PC-3 (cell line): ENCODE measurements around the gene RFTN1. TPM values are rescaled to one million over a fixed set of nuclear protein-coding genes. Genes with fewer than 3 reads are reported as not detected.

Experiments used
- ATAC-seq: fragments of 200-7000 bp; cut with Tn5 transposase; 2 replicates; pipeline ENCODE4 v1.9.1; 2020; ENCODE audit warnings: mild to moderate bottlenecking, moderate library complexity
- BruUV-seq: library from RNA; stranded (reverse); fragments of 400-500 nt; replicated peaks from 2 replicates; lab custom pipeline; 2021; lab: Mats Ljungman, UMichigan
- CTCF ChIA-PET: fragments of 300-600 bp; sonication (Branson Sonifier 250); formaldehyde crosslinking; loops from one replicate; lab custom pipeline; 2022; ENCODE audit warnings: antibody characterized with exemption; lab: Charles Lee
- POLR2A ChIA-PET: fragments of 300-600 bp; sonication (Branson Sonifier 250); formaldehyde crosslinking; loops from one replicate; lab custom pipeline; 2022; ENCODE audit warnings: antibody characterized with exemption; ENCODE audit not compliant: unreplicated experiment; lab: Charles Lee
- DNase-seq: peaks from one replicate; pipeline ENCODE4 v3.0.0-alpha.2; 2015
- H2AFZ ChIP-seq: fragments of 300-600 bp; sonication (generic); 2 replicates; pipeline ENCODE4 v1.6.0; 2016; ENCODE audit warnings: antibody characterized with exemption, low read length
- H3F3A ChIP-seq: fragments of 300-600 bp; sonication (generic); one replicate; pipeline ENCODE4 v1.6.0; 2017; ENCODE audit warnings: antibody characterized with exemption, low read length, control low read depth, mild to moderate bottlenecking; ENCODE audit not compliant: unreplicated experiment
- H3K27ac ChIP-seq: fragments of 300-600 bp; sonication (generic); 2 replicates; pipeline ENCODE4 v1.5.1; 2016; ENCODE audit warnings: mild to moderate bottlenecking, low read length
- H3K27me3 ChIP-seq: fragments of 300-600 bp; sonication (generic); 2 replicates; pipeline ENCODE4 v1.6.1; 2016; ENCODE audit warnings: low read length, mixed read lengths
- H3K36me3 ChIP-seq: fragments of 300-600 bp; sonication (generic); 2 replicates; pipeline ENCODE4 v1.6.1; 2016; ENCODE audit warnings: low read depth, mixed run types, low read length, mixed read lengths
- H3K4me1 ChIP-seq: fragments of 300-600 bp; sonication (generic); 2 replicates; pipeline ENCODE4 v1.5.1; 2016; ENCODE audit warnings: low read length; ENCODE audit not compliant: insufficient read depth
- H3K4me2 ChIP-seq: fragments of 300-600 bp; sonication (generic); 2 replicates; pipeline ENCODE4 v1.6.0; 2016; ENCODE audit warnings: low read length
- H3K4me3 ChIP-seq: fragments of 300-600 bp; sonication (generic); 2 replicates; pipeline ENCODE4 v1.5.1; 2016; ENCODE audit warnings: mild to moderate bottlenecking, low read length, mixed read lengths
- H3K79me2 ChIP-seq: fragments of 300-600 bp; sonication (generic); 2 replicates; pipeline ENCODE4 v1.6.1; 2017; ENCODE audit warnings: low read length, mixed read lengths
- H3K9ac ChIP-seq: fragments of 300-600 bp; sonication (generic); 2 replicates; pipeline ENCODE4 v1.6.0; 2016; ENCODE audit warnings: mild to moderate bottlenecking, low read length
- H3K9me2 ChIP-seq: fragments of 300-600 bp; sonication (generic); replicated peaks from 2 replicates; pipeline ENCODE4 v1.6.1; 2016; ENCODE audit warnings: mixed run types, low read length, mixed read lengths
- H3K9me3 ChIP-seq: fragments of 300-600 bp; sonication (generic); 2 replicates; pipeline ENCODE4 v1.6.1; 2016; ENCODE audit warnings: low read length, mixed read lengths
- H4K20me1 ChIP-seq: fragments of 300-600 bp; sonication (generic); 2 replicates; pipeline ENCODE4 v1.6.1; 2016; ENCODE audit warnings: low read length, mixed read lengths
- CTCF ChIP-seq: fragments of 300-600 bp; sonication (generic); conservative IDR thresholded peaks from 2 replicates; pipeline ENCODE4 v1.5.1; 2017; ENCODE audit warnings: antibody characterized with exemption, low read depth, mild to moderate bottlenecking, low read length
- EZH2 ChIP-seq: fragments of 300-600 bp; sonication (generic); IDR thresholded peaks from one replicate; pipeline ENCODE4 v1.6.1; 2017; ENCODE audit warnings: antibody characterized with exemption, mild to moderate bottlenecking, low read length; ENCODE audit not compliant: unreplicated experiment
- EZH2phosphoT487 ChIP-seq: fragments of 300-600 bp; sonication (generic); IDR thresholded peaks from 2 replicates; pipeline ENCODE4 v1.6.1; 2018; ENCODE audit warnings: mild to moderate bottlenecking, antibody characterized with exemption, low read length, borderline replicate concordance
- intact Hi-C: fragments of 100-400 bp; cut with micrococcal nuclease; formaldehyde crosslinking; loops from 2 replicates; pipeline ENCODE4 v1.9.0; 2023
- total RNA-seq: library from RNA; depleted of rRNA; stranded (reverse); fragments of >200 nt; gene quantifications from 2 replicates; pipeline ENCODE4 v1.2.3, GENCODE V29; 2014

RFTN1 gene
- total RNA-seq, 1 experiment from 2014 or later, result 9.7 TPM

GRCh38 chr3:16484984-16485383 lies 28.5 kb downstream of the RFTN1 start:
- H3K27ac ChIP-seq, result no peak overlapping the region
- no peak for TF ChIP-seq EZH2
- TF ChIP-seq EZH2phosphoT487, result no peak
- no peak for TF ChIP-seq CTCF
- intact Hi-C loops, result no loop called here
- H3K79me2 ChIP-seq, result no peaks in the 10 kb centered on the region
- H3K4me3 ChIP-seq, result no peak overlapping the region
- H2AFZ ChIP-seq, result no peak overlapping the region
- DNase-seq, result no peak
- no peaks in the 10 kb centered on the region for H3K27me3 ChIP-seq
- H3K4me2 ChIP-seq, result no peak overlapping the region
- H3K4me1 ChIP-seq, result 0 out of 2 replicates have a peak, but pooled peaks cover 11% of the 10 kb centered on the region
- H3F3A ChIP-seq, result no peaks in the 10 kb centered on the region
- no peaks in the 10 kb centered on the region for H4K20me1 ChIP-seq
- H3K9me3 ChIP-seq, result no peaks in the 10 kb centered on the region
- ChIA-PET POLR2A (interaction anchor here (0.6 kb wide), 1 partner anchor 189 kb away, joined by 8 read pairs; no protein-coding TSS in a partner anchor), CTCF (no interaction called here)
- BruUV-seq, result no TSS peak
- H3K9ac ChIP-seq, result no peak overlapping the region
- H3K36me3 ChIP-seq, result no peaks in the 10 kb centered on the region
- no peaks in the 10 kb centered on the region for H3K9me2 ChIP-seq
- no peak for ATAC-seq

GRCh38 chr3:16484216-16484615 lies 29.3 kb downstream of the RFTN1 start:
- BruUV-seq, result no TSS peak
- Histone ChIP-seq H3K4me3 (no peak overlapping the region), H4K20me1 (no peaks in the 10 kb centered on the region), H3K4me2 (no peak overlapping the region), H3K4me1 (0 out of 2 replicates have a peak, but pooled peaks cover 8% of the 10 kb centered on the region), H3K36me3 (no peaks in the 10 kb centered on the region), H2AFZ (no peak overlapping the region), H3K79me2 (no peaks in the 10 kb centered on the region), H3K9me2 (no peaks in the 10 kb centered on the region), H3K27ac (no peak overlapping the region), H3K9ac (no peak overlapping the region), H3K27me3 (no peaks in the 10 kb centered on the region), H3F3A (no peaks in the 10 kb centered on the region), H3K9me3 (no peaks in the 10 kb centered on the region)
- DNase-seq, result no peak
- POLR2A ChIA-PET, result no interaction called here
- no peak for ATAC-seq
- intact Hi-C loops, result no loop called here
- CTCF ChIA-PET, result no interaction called here
- TF ChIP-seq EZH2phosphoT487 (no peak), CTCF (no peak), EZH2 (no peak)

DNA sequence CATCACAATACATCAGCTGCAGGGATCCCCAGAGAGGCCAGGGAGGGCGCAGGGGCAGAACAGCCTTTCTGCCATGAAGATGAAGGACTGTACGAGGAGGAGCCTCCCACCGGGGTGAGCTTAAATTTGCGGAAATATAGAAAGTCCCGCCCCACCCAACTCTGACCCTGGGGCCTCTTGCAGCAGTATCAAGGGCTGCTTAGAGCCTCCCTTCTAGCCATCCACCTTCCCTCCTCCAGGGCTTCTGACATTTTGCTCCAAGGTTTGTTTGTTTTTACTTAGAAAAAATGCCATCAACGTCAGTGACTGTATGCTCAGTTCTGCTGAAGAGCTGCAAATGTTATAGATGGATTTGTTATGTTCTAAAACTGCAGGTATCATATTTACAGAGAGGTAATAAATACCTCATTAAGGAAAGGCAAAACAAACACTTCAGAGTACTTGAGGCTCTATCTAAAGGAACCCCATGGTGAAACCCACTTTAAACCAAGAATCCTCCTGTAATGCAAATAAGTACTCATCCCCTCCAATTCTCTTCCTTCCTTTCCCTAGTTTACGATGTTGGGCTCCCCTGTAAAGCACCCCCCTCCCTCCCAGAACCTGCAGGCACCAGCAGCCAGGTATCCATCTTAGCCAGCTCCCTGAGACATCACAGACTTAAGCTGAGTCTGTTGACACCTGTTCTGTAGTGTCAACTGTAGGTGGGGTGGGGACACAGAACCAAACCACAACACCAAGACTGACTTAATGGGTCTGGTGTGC lies 30.5 kb downstream of the RFTN1 start:
- Histone ChIP-seq H3K9me3 (no peaks in the 10 kb centered on the region), H3K4me2 (no peak overlapping the region), H3K27ac (no peak overlapping the region), H3K4me3 (no peak overlapping the region), H3K36me3 (no peaks in the 10 kb centered on the region), H3K79me2 (no peaks in the 10 kb centered on the region), H3K27me3 (no peaks in the 10 kb centered on the region), H3K9ac (no peak overlapping the region), H4K20me1 (no peaks in the 10 kb centered on the region), H3F3A (no peaks in the 10 kb centered on the region), H3K4me1 (0 out of 2 replicates have a peak, but pooled peaks cover 8% of the 10 kb centered on the region), H3K9me2 (no peaks in the 10 kb centered on the region), H2AFZ (no peak overlapping the region)
- BruUV-seq, result no TSS peak
- TF ChIP-seq CTCF, result no peak
- TF ChIP-seq EZH2, result no peak
- no peak for TF ChIP-seq EZH2phosphoT487
- ChIA-PET POLR2A (no interaction called here), CTCF (no interaction called here)
- ATAC-seq, result no peak
- intact Hi-C loops, result no loop called here
- no peak for DNase-seq
